HG02759 (cell line): Measurements from ENCODE around the gene SYCE1L.
A peak's percentile ranks its signal among the peaks of the same experiment; 100 is the strongest.
"Not testable (repeated sequence)": the region's sequence is repeated elsewhere in the genome, so short reads cannot be mapped to it uniquely, and the experiment has no call there.

ENCODE experiments used
- ATAC-seq: cut with Tn5 transposase; IDR thresholded peaks from one replicate; pipeline ENCODE4 v1.9.1; 2021; ENCODE audit warnings: mild to moderate bottlenecking, moderate library complexity; ENCODE audit not compliant: unreplicated experiment

SYCE1L gene

GRCh38 chr16:77199211-77199610 lies at the start of gene SYCE1L:
Gene SYCE1L (plus strand): TSS chr16:77199408. CDS start chr16:77199452, 44 bp downstream.
- ATAC-seq: no peak

- ATAC-seq: no peak
Observed at GRCh38 chr16:77157346-77158058, 41.7 kb upstream of the SYCE1L start.

GRCh38 chr16:77158293-77158692 lies 40.9 kb upstream of the SYCE1L start:
- no peak for ATAC-seq

- ATAC-seq: no peak
Observed at GRCh38 chr16:77165006-77165405, 34.2 kb upstream of the SYCE1L start.

- not testable (repeated sequence) for ATAC-seq
Observed at GRCh38 chr16:77165536-77166236, 33.5 kb upstream of the SYCE1L start.

GRCh38 chr16:77166726-77167125 lies 32.5 kb upstream of the SYCE1L start:
- ATAC-seq: no peak

- no peak for ATAC-seq
Observed at GRCh38 chr16:77168901-77169300, 30.3 kb upstream of the SYCE1L start.

- peak; percentile 76 for ATAC-seq
Observed at GRCh38 chr16:77169650-77170236, 29.5 kb upstream of the SYCE1L start.

- ATAC-seq: no peak
Observed at GRCh38 chr16:77170805-77171204, 28.4 kb upstream of the SYCE1L start.

- ATAC-seq: peak; percentile 89
Observed at GRCh38 chr16:77171745-77172635, 27.2 kb upstream of the SYCE1L start.

GRCh38 chr16:77172951-77173350 lies 26.3 kb upstream of the SYCE1L start:
- ATAC-seq: no peak

GRCh38 chr16:77183137-77183536 lies 16.1 kb upstream of the SYCE1L start:
- ATAC-seq: no peak

GRCh38 chr16:77186298-77186697 lies 12.9 kb upstream of the SYCE1L start:
- ATAC-seq: not testable (repeated sequence)

- ATAC-seq: peak; percentile 7
Observed at GRCh38 chr16:77190190-77190477, 9.1 kb upstream of the SYCE1L start.

GRCh38 chr16:77190478-77191258 lies 8.5 kb upstream of the SYCE1L start, which contains the start of gene MON1B:
Gene MON1B (plus strand): TSS chr16:77191190. CDS start chr16:77191486, 296 bp downstream.
- ATAC-seq: peak; percentile 94

GRCh38 chr16:77191259-77191969 lies 7.8 kb upstream of the SYCE1L start:
- peak; percentile 0 for ATAC-seq

- no peak for ATAC-seq
Observed at GRCh38 chr16:77193377-77193776, 5.8 kb upstream of the SYCE1L start.

- ATAC-seq: no peak
Observed at GRCh38 chr16:77194295-77195231, 4.6 kb upstream of the SYCE1L start.

- ATAC-seq: no peak
Observed at GRCh38 chr16:77195411-77195810, 3.8 kb upstream of the SYCE1L start.
